HG03354 (cell line): ENCODE results near the gene VKORC1L1.
"Not testable (repeated sequence)": the region's sequence is repeated elsewhere in the genome, so short reads cannot be mapped to it uniquely, and the experiment has no call there.

Experiments used
- ATAC-seq: cut with Tn5 transposase; IDR thresholded peaks from one replicate; pipeline ENCODE4 v1.9.1; 2021; ENCODE audit warnings: mild to moderate bottlenecking; ENCODE audit not compliant: unreplicated experiment, poor library complexity, severe bottlenecking

Gene VKORC1L1

DNA sequence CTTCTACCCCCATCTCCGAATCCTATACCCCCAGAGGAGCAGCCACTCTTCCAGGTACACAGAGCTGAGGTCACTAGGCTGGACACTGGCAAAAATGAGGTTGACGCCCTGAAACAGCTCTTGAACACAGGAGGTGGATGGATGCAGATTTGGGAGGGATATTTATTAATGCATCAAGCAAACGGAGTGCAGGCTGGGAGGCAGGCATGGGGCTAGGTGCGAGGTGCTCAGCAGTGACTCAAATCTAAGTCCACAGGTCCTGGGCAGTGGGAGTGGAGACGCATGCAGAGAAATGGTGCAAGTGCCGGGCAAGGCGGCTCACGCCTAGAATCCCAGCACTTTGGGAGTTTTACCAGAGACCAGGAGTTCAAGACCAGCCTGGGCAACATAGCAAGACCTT is 98.1 kb downstream of the VKORC1L1 start:
- ATAC-seq: no peak

DNA sequence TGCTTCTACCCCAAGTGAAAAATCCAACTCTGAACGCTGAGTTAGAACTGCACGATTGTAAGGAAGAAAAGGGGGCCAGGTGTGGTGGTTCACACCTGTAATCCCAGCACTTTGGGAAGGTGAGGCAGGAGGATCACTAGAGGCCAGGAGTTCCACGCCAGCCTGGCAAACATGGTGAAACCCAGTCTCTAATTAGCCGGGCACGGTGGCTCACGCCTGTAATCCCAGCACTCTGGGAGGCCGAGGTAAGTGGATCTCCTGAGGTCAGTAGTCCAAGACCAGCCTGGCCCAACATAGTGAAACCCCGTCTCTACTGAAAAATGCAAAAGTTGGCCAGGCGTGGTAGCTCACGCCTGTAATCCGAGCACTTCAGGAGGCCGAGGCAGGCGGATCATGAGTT is 100.1 kb downstream of the VKORC1L1 start:
- no peak for ATAC-seq

DNA sequence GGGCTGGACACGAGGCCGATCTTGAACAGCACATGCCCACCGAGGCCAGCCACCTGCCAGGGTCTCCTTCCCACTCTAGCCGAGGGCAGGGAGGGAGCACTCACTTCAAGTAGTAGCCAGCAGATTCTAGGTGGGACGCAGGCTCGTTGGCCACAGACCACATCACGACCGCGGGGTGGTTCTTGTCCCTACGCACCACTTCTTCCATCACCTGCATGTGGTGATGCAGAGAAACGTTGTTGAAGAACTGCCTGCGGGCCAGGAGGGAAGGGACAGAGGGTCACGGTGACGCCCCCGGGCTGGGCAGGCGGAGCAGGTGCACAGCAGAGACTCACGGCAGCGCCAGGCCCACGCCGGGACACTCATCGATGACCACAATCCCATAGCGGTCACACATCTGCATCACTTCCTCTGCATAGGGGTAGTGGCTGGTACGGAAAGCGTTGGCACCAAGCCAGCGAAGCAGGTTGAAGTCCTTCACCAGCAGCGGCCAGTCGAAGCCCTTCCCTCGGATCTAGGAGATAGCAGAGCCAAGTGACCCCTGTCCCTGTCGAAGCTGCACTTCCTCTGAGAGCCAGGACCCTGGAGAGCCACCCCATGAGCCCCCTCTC is 101.4 kb downstream of the VKORC1L1 start:
- ATAC-seq: no peak

DNA sequence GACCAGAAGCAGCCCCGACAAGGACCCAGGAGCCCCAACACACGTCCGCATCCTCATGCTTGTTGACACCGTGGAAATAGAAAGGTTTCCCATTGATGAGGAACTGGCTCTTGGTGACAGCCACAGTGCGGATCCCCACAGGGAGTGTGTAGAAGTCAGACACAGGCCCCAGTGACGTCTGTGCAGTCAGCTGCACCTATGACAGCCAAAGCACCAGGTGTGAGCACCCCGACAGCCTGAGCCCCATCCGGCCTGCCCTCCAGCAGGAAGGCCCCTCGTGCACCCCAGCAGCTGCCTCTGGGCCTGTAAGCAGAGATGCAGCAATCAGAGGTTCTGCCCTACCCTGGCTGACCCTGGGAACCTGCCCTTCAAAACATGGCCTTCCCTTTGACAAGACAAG is 102.0 kb downstream of the VKORC1L1 start:
- no peak for ATAC-seq

DNA sequence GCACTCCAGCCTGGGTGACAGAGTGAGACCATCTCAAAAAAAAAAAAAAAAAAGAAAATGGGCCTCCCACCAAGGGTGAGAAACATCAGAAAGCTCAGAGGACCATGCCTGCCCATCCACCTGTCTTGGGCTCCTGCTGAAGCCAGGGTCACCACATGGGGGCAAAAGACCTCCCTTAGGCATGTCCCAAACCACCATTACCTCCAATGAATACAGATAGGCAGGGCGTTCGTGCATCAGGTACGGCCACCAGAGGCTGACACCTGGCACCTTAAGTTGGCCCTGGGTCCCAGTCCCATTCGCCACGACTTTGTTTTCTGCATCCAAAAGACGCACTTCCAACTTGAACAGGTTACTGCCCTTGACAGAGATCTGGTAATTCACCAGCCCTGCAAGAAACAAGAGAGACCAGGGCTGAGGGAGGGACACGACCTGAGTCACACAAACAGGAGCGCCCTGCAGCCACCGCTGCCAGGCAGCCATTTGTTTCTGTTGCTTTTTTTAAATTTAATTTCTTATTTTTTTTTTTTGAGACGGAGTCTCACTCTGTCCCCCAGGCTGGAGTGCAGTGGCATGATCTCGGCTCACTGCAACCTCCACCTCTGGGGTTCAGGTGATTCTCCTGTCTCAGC is 103.1 kb downstream of the VKORC1L1 start:
- ATAC-seq: no peak

DNA sequence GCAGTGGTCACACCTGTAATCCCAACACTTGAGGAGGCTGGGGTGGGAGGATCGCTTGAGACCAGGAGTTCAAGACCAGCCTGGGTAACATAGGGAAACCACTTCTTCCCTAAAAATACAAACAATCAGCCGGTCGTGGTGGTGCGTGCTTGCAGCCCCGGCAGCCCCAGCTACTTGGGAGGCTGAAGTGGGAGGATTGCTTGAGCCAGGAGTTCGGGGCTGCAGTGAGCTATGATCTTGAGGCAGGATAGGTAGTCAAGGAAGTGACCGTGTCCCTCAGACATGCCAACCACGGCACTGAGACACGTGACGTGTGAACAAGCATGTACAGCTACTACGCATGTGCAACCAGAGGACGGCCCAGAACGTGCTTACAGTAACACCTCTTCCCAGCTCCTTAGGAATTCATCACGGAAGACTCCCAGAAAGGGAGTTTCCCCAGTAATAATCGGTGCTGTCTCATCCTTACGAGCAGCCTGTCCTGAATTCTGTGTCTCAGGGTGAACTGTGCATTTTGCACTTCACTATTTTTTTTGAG is 103.9 kb downstream of the VKORC1L1 start:
- ATAC-seq: no peak

DNA sequence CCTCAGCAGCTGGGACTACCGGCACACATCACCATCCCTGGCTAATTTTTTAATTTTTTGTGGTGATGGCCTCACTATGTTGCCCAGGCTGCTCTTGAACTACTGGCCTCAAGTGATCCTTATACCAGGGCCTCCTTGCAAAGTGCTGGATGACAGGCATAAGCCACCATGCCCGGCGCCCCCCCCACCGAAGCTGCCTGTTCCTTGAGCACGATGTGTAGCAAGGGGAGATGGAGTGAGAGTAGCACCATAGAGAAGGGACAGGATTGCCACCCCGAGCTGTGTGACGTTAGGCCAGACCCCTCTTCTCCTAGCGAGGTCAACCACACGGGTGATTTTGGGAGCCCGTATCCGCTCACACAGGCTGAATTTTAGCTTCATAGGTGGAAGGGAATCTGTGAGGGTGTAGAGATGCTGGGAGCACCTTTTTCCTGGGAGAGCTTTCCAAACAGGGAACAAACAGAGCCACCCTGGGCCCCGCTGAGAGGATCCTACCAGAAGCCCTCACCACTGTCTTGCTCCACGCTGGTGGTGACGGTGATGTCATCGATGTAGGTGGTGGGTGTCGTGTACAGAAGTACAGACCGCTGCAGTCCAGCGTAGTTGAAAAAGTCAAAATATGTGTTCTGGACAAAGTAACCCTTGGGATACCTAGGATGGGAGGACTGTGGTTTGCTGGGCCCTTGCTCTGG is 106.2 kb downstream of the VKORC1L1 start:
- no peak for ATAC-seq

DNA sequence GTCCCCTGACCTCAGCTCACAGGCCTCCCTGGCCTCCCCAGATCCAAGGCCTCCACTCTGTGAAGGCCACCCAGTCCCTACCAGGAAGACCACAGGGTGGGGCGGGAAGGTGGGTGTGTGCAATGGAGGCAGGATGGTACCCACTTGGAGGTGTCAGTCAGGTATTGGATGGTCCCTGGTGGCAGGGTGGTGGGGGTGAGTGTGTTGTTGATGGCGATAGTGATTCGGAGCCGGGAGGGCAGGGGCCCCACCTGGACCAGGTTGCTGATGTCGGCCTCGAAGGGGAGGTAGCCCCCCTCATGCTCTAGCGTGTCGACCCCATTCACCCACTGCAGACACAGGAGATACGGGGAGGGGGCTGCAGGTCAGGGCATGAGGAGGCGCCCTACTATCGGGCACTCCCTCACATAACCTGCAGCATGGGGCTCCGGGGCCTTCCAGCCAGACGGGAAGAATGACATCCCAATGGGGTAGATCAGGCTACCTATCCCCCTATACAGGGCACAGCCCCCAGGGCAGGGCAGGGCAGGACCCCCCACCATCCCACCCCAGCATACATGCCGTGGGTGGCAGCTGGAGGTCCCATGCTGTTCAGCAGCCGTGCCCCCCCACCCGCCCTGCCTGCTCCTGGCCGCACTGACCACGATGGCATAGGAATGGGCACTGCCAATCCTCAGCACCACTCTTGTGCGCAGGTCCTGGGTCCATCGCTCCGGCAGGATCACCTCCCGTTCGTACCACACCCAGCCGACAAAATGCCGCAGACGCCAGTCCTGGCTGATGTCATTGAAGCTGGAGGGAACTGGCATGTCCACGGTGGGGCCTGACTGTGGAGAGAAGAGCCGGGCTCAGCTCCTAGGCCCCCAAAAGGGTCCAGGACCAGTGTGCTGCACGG is 107.0 kb downstream of the VKORC1L1 start:
- ATAC-seq: no peak

DNA sequence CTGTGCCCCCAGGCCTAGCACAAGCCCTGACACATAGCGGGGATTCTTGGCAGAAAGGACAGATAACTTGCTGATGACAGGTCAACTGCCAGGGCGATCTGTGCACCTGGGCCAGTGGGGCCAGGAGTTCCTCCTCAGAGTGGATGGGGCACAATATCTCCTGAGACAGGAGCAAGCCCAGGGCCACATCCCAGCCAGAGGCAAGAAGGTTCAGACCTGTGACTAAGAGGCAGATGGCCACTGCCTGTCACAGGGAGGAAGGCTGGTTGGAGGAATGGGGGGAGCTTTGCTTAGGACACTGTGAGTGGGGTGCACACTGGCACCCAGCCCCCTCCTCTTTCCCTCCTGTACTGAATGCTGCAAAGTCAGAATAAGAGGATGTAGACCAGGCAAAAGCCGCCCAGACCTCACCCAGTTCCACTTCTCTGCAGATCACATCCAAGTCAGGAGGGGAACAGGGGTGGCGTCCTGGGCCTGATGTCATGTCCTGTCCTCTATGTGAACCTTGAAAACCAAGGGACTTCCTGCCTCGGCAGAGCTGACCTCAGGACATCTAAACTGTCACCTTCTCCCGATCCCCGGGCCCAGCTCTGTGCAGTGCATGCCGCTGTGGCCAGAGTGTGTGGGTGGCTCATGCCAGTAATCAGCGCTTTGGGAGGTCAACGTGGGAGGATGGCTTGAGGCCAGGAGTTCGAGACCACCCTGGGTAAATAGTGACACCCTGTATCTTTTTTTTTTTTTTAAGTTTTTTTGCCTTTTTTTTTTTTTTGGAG is 107.8 kb downstream of the VKORC1L1 start:
- ATAC-seq: peak; percentile 69

DNA sequence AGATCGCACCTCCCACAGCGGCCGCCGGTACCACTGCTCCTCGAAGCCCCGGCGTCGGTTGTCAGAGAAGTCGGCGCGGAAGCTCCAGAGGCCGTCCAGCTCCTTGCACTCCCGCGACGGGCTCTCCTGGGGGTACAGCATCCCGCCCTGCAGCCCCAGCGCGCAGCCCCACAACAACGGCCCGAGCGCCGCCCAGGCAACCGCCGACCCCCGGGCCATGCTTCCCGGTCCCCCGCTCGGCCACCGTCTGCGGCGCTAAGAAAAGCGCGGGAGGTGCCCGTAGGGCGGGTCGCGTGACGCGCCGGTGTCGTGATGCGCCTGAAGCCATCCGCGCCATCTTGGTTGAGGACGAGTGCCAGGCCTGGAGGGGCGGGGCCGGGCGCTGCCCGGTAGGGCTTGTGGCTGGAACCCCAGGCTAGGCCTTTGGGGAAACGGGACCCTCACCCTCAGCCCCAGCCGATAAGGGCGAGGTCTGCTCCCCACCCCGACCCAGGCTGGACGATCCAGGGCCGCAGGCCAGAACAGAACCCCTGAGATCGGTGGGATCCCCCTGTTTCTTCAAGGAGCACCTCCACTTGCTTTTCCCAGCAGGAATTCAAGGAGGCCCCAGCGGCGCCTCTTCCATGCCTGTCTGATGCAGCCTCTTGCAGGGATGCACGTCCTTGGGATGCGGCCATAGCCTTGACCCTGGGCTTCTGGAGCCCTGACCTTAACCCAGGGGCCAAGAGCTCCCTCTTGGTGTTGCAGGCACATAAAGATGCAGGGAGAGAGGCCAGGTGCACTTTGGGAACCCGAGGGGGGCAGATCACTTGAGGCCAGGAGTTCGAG is 109.3 kb downstream of the VKORC1L1 start, which contains the start of gene GUSB:
GUSB (minus strand) TSS at position 249 of the 828 bp plus-strand sequence; CDS start at position 219, 30 bp downstream.
- peak; percentile 85 for ATAC-seq

DNA sequence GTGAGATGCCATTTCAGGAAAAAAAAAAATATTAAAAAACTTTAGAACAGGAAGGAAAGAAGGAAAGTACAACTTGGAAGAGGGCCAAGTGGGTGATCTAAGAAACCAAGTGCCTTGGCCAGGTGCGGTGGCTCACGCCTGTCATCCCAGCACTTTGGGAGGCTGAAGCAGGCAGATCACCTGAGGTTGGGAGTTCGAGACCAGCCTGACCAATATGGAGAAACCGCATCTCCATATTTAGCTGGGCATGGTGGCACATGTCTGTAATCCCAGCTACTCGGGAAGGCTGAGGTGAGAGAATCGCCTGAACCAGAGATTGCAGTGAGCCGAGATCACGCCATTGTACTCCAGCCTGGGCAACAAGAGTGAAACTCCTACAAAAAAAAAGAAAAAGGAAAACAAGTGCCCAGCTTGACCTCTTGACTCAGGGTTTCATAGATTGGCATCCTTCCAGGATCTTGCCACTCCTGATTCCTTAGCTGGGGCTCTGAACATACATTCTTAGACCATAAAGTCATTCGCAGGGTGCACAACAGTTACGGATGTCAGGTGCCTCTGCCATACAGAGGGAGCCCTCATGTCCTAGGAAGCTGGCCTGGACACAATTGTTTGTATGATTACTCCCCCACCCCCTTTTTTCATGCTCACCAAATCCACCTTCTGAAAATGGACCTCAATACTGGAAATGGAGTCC is 111.2 kb downstream of the VKORC1L1 start:
- ATAC-seq: no peak

DNA sequence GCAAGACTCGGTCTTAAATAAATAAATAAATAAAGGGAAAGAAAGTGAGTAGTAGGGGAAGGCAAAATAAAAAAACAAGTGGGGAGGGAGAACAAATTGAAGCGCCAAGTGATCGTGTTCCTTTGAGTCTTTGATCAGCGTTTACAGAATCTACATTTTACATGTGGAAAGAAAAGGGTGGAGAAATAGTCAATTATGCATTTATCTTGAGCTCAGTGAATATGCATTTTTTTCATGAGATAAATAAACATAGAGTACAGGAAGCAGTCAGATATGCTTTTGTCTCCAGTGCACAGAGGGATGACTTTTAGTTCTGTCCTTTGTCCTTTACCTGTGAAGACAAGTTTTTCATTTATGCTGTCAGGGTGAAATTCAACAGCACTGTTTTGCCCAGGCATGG is 115.2 kb downstream of the VKORC1L1 start:
- no peak for ATAC-seq

DNA sequence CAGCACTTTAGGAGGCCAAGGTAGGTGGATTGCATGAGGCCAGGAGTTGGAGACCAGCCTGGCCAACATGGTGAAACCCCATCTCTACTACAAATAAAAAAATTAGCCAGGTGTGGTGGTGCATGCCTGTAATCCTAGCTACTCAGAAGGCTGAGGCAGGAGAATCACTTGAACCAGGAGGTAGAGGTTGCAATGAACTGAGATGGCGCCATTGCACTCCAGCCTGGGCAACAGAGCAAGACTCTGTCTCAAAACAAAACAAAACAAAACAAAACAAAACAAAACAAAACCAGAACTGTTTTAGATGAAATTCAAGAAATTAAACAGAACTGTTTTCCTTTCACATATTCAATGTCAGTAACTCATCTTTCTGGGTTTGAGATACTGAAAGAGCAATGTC is 115.6 kb downstream of the VKORC1L1 start:
- not testable (repeated sequence) for ATAC-seq

DNA sequence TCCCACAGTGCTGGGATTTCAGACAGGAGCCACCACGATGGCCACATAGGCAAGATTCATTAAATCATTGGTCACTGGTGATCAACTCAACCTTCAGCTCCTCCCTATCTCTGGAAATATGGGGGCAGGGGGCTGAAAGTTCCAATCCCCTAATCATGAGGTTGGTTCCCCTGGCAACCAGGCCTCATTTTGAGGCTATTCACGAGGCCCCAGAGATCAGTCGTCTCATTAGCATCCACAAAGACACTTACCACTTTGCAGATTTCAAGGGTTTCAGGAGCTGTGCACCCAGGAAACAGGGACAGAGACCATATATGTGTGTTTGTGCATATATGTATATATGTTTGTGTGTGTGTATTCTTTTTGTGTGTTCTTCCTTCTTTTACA is 116.8 kb downstream of the VKORC1L1 start:
- ATAC-seq: no peak

DNA sequence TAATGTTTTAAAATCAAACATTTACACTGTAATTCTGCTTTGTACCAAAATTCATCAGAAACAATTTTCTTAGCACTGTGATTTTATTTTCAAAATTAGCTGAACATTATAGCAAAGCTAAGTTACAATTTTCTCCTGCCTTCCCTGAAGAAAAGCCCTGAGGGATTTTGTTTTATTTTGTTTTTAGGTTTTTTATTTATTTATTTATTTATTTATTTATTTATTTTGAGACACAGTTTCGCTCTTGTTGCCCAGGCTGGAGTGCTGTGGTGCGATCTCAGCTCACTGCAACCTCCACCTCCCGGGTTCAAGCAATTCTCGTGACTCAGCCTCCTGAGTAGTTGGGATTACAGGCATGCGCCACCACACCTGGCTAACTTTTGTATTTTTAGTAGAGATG is 119.0 kb downstream of the VKORC1L1 start:
- not testable (repeated sequence) for ATAC-seq

DNA sequence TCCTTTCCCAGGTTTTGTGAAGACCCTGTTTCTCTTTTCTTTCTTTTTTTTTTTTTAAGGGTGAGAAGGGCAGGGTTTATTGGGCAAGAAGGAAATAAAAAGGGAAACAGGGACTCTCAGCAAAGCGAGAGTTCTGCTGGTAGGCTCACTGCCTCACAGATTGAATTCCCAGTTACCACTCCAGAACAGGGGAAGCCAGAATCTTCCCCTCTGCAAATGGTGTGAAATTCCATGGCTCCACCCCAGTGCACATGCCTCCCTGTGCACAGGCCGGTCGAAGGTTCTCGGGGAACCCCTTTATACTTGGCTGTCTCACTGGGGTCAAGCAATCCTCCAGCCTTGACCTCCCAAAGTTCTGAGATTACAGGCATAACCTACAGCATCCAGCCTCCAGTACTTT is 119.7 kb downstream of the VKORC1L1 start:
- no peak for ATAC-seq

DNA sequence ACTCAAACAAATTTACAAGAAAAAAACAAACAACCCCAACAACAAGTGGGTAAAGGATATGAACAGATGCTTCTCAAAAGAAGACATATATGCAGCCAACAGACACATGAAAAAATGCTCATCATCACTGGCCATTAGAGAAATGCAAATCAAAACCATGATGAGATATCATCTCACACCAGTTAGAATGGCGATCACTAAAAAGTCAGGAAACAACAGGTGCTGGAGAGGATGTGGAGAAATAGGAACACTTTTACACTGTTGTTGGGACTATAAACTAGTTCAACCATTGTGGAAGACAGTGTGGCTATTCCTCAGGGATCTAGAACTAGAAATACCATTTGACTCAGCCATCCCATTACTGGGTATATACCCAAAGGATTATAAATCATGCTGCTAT is 122.1 kb downstream of the VKORC1L1 start:
- not testable (repeated sequence) for ATAC-seq
